Astrocyte of the spinal cord (primary cell): ENCODE data around the gene GET3.
A peak's percentile ranks its signal among the peaks of the same experiment; 100 is the strongest.

Experiments
- DNase-seq: peaks from one replicate; pipeline ENCODE4 v3.0.0; 2011; ENCODE audit warnings: low read depth, low spot score
- H3K4me3 ChIP-seq: 2 replicates; pipeline ENCODE4 v1.5.1; 2011; ENCODE audit warnings: low read depth, mild to moderate bottlenecking, low read length, moderate library complexity
- CTCF ChIP-seq: IDR thresholded peaks from 2 replicates; pipeline ENCODE4 v1.5.1; 2012; ENCODE audit warnings: low read depth, mild to moderate bottlenecking, low read length, inconsistent platforms
- in situ Hi-C: cut with HindIII; loops from 2 replicates; pipeline ENCODE4 v1.10.0; 2017; ENCODE audit warnings: low sequenced_read_pairs

Gene GET3

GRCh38 chr19:12788682-12789097, 51.4 kb downstream of the GET3 start:
- TF ChIP-seq CTCF: peak; percentile 2
- peak; percentile 66 for DNase-seq
- in situ Hi-C loops: no loop called here
- H3K4me3 ChIP-seq: no peak overlapping the region

DNA sequence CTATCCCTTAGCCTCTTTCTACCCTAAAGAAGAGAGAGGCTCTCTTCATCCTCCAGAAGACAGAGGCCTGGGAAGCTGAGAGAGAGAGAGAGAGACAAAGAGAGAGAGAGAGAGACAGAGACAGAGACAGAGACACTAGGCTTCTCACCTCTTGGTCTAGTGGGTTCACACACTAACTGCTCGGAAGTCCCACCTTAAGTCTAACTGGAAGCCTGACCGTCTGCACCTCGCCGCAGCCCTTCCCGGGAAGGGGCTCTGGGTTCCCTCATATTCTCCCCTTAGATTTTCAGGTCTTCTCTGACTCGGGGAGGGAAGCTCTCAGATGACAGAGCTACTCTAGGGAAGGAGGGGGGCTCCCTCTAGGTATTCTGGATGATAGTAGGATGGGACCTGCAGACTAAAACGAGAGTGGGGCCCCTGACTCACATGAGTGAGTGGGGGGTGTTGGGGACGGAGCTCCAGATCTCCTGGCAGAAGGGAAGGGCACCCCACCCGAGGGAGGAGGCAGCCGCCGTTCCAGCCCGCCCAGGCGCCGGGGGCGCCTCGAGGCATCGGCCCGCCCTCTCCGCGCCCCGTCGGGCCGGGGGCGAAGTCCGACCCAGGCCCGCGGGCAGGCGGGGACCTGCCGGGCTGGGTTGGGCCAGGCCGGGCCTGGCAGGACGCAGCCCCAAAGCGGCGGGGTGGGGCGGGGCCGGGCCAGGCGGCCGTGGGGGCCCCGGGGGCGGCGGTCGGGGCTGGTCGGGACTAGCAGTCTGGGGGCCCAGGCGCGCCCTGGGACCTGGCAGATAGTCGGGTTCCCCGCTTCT, 52.0 kb downstream of the GET3 start:
- DNase-seq: peak; percentile 50
- in situ Hi-C loops: no loop called here
- H3K4me3 ChIP-seq: peak overlapping the region; percentile 21
- no peak for TF ChIP-seq CTCF

DNA sequence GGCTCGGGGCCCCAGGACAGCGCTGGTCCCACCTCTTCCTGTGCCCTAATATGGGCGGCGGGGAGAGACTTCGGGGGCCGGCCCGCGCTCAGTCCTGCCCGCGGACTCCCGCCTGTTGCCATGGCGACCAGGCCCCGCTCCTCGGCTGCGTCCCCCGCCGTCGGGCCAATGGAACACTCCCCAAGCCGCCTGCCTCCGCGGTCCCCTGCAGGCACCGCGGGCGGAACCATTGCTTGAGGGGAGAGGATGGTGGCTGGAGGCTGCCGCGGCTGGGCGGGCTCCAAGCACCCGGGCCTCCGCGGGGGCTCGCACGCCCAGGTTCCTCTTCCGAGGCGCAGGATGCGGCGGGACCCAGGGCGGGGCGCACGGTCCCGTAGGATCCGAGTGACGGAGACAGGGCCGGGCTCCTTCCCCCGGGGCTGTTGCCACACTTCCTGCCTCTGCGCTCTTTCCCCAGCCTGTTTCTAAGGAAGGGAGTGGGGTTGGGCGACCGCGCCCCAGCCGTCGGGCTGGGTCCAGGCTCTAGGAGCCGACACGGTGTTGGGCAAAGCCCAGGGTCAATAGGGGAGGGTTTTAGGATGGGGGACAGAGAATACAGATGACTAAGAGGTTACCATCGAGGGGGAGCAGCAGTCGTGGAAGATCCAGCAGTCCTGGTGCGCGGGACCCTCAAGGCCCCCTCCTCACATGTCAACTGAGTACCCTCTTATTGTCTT, 52.8 kb downstream of the GET3 start:
- peak overlapping the region; percentile 99 for H3K4me3 ChIP-seq
- DNase-seq: peak; percentile 98
- in situ Hi-C loops: no loop called here
- TF ChIP-seq CTCF: no peak

DNA sequence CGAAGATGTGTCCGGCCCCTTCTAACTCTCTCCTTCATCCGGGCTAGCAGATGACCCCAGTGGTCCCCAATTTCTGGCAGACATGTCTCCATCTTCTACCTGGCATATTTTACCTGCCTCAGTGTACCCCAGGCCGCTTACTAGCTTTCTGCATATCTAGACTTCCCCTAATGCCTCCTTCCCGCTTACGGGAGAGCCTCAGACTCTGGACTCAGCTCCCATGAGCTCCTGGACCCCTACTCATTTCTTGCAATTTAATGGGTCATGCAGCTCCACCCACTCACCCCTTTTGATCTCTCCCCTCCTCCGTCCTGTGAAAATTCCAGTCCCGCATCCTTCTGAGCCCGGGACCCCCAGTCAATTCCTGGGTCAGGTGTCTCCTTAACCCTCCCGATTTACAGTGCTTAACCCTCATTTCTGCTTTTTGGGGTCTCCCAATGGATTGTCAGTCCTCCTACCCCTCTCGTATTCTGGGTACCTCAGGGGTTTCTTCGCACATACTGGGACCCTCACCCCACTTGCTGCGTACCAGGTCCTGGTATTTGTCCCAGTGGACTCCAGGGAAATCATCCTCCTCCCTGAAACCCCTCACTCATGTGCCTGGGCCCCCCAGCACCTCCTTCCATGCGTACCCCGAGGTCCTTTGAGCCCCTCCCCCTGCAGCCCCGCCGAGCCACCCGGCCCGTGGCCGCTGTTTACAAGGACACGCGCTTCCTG, 53.5 kb downstream of the GET3 start:
- peak overlapping the region; percentile 99 for H3K4me3 ChIP-seq
- no peak for TF ChIP-seq CTCF
- DNase-seq: no peak
- in situ Hi-C loops: no loop called here

DNA sequence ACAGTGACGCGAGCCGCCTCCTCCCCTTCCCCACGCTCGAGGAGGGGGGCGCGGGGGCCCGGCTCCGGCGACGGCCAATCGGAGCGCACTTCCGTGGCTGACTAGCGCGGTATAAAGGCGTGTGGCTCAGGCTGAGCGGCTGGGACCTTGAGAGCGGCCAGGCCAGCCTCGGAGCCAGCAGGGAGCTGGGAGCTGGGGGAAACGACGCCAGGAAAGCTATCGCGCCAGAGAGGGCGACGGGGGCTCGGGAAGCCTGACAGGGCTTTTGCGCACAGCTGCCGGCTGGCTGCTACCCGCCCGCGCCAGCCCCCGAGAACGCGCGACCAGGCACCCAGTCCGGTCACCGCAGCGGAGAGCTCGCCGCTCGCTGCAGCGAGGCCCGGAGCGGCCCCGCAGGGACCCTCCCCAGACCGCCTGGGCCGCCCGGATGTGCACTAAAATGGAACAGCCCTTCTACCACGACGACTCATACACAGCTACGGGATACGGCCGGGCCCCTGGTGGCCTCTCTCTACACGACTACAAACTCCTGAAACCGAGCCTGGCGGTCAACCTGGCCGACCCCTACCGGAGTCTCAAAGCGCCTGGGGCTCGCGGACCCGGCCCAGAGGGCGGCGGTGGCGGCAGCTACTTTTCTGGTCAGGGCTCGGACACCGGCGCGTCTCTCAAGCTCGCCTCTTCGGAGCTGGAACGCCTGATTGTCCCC, 54.2 kb downstream of the GET3 start, which contains the start of gene JUNB:
TSS of gene JUNB (plus strand) at position 142 of the 706 bp plus-strand sequence. CDS start at position 428, 286 bp downstream.
- peak within 1 kb of the TSS; percentile 99 for H3K4me3 ChIP-seq
- no peak for TF ChIP-seq CTCF
- DNase-seq: peak; percentile 98
- in situ Hi-C loops: no loop called here
